Stimulated activated CD4-positive, alpha-beta T cell treated with anti-CD3 and anti-CD28 coated beads, Interleukin-1b, Interleukin-23, amount 100 ng/mL, for 4 hours (primary cell): ENCODE measurements around the gene PTPRF.

Experiments used
- DNase-seq, 2 donors: peaks; one replicate each; pipeline ENCODE4 v3.0.0-alpha.2; 2020; ENCODE audit warnings: low read depth in 2 of 2

Gene PTPRF

DNA sequence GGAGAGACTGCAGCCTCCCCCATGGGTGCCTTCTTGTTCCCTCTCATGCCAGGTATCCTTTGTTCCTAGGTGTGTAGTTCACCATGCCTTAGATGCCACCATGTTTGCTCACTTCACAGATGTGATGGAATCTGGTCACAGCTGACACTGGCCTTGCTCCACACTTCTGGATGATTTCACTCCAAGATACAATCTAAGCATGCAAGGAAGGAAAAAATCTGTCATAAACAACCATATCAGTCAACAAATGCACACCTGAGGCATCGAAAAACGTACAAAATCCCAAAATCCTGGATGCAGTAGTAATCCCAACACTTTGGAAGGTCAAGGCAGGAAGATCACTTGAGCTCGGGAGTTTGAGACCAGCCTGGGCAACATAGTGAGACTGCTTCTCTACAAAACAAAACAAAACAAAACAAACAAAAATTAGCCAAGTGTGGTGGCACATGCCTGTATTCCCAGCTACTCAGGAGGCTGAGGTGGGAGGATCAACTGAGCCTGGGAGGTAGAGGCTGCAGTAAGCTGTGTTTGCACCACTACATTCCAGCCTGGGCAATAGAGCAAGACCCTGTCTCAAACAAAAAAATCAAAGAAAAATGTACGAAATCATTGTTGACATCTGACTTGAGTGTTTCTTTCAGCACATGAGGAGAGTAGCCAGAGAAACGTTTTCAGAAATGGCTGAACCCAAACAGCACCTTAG, 17.1 kb upstream of the PTPRF start:
- DNase-seq: no peak

DNA sequence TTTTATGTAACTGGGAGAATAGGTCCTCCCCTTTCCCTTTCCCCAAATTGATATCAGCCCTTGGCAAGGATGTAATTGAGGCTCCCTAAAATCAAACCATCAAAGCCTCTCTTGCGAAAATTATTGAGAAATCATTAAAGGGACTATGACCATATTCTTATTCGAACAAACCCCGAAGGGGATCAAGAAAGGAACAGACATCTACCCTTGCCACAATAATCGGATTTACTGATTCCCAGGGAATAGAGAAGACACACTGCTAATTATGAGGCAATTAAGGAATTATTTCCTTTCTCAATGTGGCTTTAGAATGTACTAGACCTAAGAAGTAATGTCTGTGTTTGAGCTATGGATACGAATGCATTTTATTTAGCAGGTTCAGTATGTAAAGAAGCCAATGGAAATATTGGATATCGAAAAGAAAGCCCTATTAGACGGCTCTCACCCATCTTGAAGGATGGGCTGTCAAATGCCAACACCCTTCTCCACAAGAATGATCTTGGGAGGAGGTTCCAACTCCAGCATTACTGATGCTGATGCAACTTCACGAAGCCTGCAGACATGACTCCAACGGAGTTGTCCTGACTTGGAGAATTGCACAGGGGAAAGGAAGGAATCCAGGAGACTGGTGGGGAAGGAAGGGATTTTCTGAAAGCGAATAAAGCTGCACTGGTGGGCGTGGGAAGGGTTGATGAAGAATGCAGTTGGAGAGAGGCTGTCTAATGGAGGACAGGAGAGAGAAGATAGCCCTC, 11.6 kb upstream of the PTPRF start:
- DNase-seq: no peak

DNA sequence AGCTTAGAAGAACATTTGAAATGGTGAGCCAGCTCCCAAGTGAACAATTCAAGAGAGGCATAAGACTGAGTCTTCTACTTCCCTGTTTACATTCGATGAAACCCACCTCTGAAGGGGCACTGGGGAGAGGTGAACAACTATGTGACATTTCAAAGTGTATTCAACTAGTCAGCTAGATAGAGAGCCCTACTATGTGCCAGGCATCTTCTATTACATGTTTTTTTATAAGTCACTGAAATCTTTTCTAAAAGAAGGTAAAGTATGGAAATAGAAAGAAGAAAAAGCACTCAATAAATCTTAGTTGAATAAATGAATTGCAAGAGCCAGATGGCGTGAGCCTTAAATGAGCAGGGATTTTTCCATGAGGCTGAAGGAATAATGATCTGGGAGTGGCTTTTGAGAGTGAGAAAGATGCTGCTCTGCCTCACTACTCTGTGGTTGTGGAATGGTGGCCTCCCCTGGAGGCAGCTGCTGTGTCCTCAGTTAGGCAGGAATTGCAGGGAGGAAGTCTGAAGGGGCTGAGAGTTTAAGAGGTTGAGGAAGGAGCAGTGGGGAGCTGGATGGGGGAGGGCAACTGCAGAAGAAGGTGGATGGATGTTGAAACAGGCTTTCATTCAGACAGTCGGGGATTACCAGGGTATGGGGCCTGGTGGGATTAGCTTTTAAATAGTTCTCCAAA, 10.4 kb upstream of the PTPRF start:
- DNase-seq: no peak

DNA sequence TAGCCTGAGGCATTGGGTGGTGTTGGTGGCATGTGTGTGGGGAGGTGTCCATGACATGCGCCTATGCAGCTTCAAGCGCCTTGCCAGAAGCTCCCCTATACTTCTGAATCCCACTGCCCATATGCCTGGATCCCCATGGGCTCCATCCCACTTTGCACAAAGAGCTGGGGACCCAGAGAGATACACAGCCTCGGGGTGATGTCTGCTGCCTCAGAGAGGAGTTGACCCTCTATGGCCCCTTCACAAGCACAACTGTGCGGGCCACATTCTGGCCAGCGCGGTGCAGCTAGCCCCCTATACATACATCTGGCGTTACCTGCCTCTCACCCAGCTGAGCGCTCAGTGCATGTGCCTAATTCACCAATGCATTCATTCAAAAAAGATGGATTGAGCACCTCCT, 9.6 kb upstream of the PTPRF start:
- DNase-seq: no peak

DNA sequence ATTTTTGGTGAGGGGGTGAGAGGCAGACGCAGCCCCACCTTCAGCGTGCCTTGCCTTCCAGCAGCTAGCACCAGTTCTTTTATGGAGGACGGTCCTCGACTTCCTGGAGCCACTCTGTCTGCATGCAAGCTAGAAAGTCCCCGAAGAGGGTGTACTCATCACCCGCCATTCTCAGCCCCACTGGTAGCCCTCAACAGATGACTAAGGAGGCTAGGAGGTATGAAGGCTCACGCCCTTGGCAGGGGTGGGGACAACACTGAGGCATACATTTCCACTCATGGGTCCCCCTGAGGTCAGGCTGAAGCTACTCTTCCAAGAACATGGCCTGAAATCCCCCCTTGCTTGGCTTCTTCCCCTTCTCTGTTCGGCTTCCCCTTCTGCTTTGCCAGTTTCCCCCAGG, 8.9 kb upstream of the PTPRF start:
- no peak for DNase-seq

DNA sequence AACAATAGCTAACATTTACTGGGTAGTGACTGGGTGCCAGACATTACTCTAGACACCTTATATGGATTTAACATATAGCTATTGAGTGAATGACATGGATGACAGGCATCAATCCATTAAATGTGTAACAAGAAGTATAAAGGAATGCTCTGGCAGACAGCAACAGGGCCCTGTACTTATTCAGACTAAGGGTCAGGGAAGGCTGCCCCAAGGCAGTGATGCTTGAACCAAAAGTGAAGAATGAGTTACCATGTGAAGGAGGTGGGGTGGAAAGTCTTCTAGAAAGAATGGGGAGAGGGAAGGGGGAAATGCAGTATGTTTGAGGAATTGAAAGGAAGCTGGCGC, 8.3 kb upstream of the PTPRF start:
- no peak for DNase-seq

DNA sequence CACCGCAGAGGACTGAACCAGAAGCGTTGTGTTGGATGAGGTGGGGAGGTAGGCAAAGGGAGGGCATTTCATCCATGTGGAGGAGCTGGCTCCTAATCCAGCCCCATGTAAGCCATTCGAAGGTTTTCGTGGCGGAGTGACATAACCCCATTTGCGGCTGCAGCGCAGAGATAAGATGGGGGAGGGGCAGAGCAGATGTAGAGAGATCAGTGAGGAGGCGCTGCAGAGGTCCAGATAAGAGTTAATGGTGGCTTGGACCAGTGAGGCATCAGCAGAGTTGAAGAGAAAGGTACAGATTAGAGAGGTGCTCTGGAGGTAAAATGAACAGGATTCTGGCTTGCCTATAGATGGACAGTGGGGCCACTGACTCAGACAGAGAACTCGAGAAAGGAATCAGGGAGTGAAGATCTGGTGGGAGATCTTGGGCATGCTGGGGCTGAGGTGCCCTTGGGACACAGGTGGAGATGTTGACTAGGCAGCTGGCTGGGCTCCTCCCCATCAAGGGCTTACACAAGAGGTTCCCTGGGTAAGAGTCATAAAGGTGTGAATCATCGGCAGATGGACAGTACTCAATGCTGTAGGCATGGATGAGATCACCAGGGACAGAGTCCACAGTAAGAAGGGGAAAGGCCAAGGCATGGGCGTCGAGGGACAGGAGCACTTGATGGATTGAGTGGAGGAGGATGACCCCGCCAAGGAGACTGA, 7.8 kb upstream of the PTPRF start:
- no peak for DNase-seq

DNA sequence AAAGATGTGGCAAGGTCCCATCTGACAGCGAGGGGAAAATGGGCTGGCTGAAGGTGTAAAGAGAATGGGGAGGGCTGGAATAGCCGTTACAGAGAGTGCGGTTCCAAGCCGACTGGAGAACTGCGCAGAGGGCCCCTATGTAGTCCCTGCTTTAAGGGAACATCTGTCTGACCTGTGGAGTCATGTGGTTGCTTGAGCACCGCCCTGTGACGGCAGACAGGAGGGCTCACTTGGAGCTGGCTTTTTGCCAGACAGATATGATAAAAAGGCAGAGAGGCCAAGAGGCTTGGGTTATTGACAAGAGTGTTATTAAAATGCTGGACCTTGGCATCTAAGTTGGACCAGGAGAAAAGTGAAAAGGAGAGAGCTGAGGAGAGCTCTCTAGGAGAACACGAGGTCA, 5.9 kb upstream of the PTPRF start:
- DNase-seq: no peak

DNA sequence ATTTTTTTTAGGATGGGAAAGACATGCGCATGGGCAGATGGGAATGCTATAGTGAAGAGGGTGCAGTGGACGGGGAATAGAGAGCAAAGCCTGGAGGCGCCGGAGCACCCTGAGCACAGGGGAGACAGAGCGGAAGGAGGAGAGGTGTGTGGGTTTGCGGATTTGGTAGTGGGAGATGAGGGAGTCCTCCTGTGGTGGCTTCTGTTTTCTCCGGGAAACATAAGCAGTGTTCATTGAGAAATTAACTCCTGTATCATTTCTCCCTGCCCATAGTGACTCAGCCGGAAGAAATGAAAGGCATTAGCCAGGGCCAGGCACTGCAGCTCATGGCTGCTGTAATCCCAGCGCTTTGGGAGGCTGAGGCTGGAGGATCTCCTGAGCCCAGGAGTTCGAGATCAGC, 4.7 kb upstream of the PTPRF start:
- no peak for DNase-seq

DNA sequence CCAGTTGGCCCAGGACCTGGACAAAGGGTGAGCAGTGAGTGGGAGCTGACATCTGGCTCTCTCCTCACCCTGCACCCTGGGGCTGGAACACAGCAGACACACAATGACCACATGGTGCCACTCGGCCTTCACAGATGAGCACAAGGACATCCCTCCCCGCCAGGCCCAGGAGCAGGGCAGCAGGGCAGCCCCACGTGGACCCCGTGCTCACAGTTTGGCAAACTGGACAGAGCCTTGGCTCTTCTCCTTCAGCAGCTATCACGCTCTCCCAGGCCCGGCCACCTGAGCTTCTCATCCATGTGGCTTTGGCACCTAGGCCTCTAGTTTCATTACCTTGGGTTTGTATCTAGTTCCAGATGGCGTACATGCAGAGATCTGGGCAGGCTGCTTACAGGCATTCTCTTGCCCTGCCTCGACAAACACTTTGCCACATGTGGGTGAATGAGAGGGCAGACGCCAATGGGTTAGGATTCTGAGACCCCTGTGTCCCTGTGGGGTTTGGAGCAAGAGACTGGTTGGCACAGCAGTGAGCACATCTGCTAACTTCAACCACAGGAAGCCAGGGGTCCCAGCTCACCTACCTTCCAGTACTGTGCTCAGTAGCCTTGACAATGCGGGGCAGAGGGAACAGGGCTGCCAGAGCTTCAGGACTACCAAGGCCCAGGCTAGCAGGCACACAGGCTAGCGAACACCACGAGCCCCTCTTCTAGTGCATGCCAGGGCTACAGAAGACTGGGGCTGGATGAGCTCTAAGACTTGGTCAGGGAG, 3.4 kb upstream of the PTPRF start:
- DNase-seq: no peak

DNA sequence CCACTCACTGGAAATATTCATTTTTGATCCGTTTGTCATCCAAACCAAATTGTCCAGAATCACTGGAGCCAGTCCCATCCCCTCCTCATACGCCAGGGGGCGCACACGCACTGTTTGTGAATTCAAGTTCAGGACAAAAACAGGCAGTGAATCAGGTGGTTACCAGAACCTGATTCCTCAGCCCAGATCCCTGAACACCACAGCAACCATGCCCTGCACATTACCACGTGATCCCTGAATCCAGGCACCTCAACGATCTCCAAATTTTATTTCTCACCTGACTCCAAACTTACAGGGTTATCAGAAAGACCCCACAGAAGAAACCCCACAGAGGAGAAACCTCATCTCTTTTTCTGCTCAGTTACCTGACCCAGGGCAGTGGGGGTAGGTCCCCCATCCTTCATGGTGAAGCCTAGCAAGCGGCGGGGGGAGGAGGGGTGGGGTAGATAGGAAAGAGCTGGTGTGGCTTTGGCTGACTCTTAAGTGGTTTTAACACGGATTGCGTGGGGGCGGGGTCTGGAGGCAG, 1.4 kb upstream of the PTPRF start:
- peak; percentile 75 to 81 for DNase-seq

DNA sequence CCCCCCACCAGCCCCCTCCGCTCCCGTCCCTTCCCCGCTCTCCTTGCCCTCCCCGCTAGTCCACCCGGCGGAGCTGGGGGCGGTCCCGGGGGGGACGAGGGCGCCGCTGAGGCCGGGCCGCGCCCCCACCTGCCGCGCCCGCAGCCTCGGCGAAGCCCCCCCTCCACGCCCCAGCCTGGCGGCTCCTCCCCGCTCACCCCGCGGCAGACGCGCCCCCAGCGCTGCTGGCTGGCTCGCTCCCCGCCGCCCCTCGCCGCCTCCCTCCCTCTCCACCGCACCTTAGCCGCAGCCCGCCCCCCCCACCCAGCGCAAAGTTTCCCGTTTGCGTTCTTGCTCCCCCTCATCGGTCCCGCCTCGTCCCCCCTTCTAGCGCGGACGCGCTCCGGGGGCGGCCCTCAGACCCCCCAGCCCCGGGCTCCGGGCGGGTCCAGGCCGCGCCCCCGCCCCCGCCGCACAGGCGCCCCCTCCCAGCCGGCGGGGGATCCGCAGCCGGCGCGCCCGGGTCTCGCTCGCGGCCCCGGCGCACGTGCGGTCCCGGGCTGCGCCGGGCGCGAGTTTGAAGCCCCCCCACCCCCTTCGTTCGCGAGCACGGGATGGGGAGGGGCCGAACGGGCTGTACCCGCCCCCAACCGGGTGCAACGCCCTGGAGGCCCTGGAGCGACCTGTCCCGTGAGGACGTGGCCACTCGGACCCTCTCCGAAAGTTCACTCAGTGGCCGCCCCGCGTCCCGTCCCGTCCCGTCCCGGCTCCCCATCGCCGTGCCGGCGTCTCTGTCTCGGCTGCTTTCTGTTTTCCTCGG, 623 bp downstream of the PTPRF start:
- DNase-seq: peak in 1 of 2 donors; percentile 2

DNA sequence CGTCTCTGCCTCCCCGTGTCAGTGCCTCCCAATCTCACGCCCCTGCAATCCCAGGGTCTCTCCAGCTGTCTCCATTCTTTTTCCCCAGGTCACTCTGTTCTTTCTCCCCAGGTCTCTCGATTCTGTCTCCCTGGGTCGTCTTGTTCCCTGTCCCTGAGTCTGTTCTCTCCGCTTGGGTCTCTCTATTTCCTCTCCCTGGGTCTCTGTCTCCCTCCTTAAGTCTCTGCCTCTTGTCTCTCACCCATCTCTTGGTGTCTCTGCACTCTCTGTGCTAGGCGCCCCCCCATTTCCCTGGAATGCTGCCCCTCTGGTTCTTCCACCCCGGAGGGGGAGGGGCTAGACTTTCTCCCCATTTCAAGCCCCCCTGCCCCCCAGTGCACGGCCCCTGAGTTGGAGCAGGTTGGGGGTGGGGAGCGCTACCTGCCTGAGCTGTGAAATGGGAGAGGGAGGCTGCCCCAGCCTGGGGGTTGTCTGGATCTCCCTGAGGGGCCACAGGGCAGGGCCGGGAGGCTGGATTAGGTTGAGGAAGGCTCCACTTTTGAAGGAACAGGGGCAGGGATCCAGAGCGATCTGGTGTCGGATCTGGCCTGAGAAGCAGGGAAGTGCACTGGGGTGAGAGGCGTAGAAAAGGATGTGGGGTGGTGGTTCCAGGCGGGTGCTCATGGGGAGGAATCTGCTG, 1.4 kb downstream of the PTPRF start:
- no peak for DNase-seq

DNA sequence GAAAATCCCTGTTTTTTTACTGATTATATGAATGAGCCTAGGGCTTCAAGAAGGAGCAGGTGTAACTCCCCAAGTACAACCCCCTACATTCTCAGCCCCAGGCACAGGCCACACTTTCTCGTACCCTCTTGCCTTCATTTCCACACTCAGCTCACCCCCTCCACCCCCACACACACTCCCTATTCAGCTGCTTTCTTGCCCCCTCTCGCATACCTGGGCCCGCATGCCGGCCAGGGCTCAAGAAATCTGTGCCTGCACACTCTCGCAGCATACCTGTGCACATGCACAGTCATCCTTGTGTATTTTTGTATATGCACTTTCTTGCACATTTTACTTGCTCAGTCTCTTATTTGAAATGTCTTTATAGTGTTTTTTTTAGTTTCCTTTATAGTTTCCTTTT, 2.0 kb downstream of the PTPRF start:
- no peak for DNase-seq

DNA sequence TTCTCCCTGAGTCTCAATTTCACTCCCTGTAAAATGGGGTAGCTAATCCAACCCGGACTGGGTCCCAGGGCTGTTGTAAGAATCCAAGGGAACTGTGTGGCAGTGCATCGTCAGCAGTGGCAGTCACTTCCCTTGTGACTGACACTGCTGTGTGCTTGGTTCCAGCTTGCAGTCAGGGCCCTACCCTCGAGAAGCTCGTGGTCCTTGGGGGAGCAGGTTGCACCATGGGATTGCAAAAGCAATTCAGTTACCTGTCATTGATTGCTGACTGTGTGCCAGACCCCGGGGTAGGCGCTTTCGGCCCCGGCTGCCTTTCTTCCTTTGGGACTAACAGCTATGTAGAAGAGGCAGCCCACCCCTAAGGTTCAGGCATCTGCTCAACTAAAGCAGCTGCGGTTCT, 2.9 kb downstream of the PTPRF start:
- no peak for DNase-seq

DNA sequence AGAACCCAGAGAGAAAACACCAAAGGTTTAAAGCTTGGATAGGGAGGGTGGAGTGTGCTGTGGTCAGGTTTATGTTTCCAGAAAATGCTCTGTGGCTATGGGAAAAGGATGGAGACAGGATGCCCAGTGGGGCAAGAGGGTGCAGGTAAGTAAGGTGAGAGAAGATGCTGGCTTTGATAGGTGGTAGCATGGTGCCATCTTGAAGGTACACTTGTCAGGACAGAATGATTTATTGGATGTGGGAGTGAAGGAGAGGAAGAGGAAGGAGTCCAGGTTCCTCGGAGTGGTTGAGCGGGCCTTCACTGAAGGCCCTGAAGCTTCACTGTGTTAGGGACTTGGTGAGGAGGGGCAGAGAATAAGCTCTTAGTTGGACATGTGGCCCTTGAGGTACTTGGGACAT, 3.6 kb downstream of the PTPRF start:
- DNase-seq: no peak

DNA sequence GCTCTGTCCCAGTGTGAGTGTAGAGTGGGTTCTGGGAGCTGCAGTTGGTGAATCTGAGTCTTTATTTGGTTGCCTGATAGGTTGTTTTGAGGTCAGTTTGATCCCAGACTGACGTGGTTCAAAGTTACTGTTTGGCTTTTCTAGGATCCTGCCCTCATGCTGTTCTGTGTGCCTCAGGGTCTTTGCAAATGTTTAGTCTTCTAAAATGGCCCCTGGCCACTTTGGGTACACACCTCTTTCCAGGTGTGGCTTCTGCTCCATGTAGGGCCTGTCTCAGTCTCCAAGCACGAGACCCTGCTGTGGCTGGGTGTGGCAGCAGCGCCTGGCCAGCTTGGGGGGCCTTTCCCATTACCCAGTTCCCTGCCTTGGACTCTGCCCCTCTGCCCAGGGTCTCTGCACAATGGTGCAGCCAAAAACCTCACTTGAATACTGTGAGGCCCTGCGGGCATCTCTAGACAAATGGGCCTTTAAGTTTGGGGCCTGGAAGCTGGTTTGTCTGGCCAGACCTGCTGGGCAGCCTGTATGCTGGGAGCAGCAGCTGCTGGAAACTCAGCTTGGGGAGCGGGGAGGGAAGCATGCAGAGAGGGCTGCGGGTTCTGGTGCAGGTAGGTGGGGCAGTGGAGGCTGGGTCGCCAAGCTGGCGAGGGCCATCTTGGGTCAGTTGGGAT, 5.6 kb downstream of the PTPRF start:
- DNase-seq: no peak

DNA sequence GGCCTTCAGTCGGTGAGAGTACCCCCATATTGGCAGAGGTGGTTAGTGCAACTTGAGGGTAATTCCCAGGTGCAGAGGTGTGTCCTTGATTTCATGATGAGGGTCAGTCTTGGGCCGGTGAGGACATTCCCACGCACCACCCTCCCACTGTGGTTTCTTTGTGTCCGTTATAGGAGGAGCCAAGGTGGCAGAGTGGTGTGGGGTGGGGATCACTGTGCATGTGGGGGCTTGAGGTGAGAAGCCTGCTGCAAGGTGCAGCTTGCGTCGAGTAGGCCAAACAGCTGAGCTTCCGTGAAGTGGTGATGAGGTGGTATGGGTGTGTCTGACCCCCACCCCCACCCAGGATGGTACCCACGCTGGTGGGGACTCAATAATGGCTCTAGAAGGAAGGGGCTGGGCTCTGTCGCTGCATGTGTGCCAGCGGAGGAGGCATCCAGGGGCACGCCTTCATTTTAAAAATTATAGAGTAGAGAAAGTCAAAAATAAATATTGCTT, 6.2 kb downstream of the PTPRF start:
- no peak for DNase-seq

DNA sequence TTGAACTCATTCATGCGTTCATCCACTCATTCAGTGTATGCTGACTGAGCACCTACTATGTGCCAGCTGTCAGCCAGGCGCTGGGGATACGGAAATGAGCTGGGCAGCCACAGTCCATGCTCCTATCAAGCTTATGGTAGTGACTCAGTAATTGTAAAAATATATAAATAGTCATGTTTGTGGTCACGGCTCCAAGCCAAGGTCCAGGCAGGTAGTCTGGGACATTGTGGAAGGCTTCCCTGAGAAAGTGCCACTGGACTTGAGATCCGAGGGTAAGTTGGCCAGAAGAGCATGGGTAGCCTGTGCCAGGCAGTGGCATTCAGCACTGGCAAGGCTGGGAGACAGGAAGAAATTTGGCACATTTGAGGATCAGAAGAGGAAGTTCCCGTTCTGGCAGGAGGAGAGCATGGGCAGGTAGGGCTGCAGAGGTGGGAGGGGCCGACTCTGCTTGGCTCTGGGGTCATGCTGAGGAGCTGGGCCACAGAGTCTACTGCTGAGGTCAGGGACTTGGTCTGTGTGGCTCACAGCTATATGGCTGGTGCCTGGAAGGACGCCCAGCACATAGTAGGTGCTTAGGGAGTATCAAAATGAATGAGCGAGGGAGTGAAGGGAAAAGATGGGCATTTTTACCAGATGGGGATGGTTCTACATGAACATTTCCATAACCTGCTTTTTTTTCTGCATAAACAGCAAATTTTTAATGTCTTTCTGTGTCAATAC, 6.9 kb downstream of the PTPRF start:
- no peak for DNase-seq
